GM19239 (cell line): Measurements from ENCODE around the gene APBA2.

Experiments used
- DNase-seq: peaks from one replicate; pipeline ENCODE4 v3.0.0; 2011; ENCODE audit warnings: low spot score; ENCODE audit not compliant: insufficient read length
- FAIRE-seq: peaks from 2 replicates; lab custom pipeline; 2011; peaks lifted over from hg19 to GRCh38; lab: Jason Lieb, UNC

Gene APBA2

DNA sequence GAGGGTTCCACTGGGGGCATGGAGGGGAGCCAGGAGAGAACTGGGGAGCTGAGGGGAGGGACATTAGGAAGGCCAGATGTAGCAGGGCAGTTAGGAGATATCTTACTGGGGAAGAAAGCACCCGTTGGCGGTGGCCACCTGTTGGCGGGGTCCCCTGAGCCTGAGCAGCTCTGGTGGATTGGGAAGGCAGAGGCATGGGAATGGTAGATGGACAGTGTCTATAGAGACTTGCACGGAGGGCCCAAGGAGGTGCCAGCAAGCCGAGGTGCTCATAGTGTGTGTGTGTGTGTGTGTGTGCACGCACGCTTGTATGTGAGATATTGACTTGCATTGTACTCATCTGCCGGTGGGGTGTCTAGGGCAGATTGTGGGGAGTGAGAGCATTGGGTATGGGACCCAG, 179.0 kb downstream of the APBA2 start:
- no peak for FAIRE-seq
- no peak for DNase-seq

DNA sequence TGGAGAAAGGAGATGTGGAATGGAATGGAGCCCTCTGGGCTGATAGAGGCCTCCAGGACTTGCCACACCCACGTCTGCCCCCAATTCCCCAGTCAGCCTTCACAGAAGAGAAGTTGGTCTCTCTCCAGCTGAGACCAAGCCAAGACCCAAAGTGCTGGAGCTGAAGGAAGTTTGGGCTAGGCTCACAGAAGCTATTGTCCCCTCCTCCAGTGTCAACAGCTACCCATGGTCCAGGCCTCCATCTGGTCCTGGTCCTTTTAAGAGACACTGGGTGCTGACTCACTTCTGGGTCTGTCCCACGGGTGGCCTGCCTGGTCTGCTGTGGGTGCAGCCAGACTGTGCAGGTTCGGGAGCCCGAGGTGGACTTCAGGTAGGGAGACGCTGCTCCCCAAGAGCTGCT, 179.8 kb downstream of the APBA2 start:
- DNase-seq (no peak), FAIRE-seq (no peak)

DNA sequence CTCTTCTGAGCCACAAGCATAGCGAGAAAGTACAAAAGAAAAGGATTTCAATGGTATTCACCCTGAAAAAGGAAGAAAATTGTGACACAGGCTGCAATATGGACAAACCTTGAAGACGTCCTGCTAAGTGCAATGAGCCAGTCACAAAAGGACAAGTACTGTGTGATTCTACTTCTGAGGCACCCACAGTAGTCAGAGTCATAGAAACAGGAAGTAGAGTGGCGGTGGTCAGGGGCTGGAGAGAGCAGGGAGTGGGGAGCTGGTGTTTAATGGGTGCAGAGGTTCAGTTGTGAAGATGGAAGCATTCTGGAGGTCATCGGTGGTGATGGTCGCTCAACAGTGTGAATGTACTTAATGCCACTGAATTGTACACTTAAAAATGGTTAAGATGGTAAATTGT, 180.5 kb downstream of the APBA2 start:
- FAIRE-seq (no peak), DNase-seq (no peak)

DNA sequence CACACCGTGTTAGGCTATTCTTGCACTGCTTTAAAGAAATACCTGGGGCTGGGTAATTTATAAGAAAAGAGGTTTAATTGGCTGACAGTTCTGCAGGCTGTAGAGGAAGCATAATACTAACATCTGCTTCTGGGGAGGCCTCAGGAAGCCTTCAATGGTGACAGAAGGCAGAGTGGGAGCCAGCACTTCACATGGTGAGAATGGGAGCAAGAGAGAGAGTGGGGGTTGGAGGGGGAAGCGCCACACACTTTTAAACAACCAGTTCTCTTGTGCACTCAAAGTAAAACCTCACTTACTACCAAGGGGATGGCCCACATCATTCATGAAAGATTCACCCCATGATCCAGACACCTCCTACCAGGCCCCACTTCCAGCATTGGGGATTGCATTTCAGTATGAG, 181.1 kb downstream of the APBA2 start:
- DNase-seq = no peak
- FAIRE-seq = no peak

DNA sequence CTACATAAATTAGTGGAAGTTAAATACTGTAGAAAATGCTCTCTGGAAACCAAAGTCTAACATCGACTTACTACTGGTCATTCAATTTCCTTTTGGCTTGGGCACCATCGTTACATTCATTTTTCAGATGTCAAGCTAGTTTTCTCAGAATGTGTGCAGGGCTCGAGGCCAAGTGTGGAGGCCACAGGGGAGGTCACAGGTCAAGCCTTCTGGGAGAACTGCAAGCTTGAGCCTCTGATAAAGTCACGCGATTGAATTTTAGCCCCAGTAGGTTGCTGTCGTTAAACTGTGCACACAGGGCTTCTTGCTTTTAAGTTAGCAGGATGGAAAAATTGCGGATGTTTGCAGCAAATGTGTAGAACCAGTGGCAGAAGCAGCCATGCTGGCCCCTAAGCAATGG, 182.2 kb downstream of the APBA2 start:
- DNase-seq (no peak), FAIRE-seq (no peak)

DNA sequence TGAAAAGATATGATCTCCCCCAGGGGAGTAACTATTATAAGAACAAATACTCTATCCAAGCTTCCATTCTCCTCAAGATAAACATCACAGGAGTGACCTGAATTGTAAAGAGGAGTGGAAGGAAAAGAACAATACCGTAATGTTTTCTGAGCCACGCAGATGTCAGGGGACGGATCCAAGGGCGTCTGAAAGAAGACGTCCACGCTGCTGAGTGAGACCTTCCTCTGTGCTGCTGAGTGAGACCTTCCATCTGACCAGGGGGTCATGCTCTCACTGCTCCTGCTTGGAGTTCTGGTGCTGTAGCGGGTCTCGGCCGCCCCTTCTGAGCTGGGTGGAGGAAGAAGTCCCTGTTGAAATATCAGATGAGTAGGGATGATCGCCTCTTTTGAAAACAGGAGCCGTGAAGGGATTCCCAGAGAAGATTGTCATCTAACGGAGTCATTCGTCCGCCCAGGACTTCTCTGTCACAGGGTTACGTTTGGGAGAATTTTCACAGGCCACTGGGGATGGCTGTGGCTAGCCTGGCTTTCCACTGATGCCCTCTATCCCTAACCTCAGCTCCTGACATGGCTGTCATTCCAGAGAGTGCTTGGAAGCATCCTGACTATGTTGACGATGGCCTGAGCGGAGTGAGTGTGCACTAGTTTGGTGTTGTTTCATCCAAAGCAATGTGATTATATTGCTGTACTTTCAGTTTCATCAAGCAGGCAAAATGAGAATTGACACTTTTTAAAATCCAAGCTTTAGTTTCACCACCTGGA, 184.9 kb downstream of the APBA2 start:
- no peak for FAIRE-seq
- no peak for DNase-seq

DNA sequence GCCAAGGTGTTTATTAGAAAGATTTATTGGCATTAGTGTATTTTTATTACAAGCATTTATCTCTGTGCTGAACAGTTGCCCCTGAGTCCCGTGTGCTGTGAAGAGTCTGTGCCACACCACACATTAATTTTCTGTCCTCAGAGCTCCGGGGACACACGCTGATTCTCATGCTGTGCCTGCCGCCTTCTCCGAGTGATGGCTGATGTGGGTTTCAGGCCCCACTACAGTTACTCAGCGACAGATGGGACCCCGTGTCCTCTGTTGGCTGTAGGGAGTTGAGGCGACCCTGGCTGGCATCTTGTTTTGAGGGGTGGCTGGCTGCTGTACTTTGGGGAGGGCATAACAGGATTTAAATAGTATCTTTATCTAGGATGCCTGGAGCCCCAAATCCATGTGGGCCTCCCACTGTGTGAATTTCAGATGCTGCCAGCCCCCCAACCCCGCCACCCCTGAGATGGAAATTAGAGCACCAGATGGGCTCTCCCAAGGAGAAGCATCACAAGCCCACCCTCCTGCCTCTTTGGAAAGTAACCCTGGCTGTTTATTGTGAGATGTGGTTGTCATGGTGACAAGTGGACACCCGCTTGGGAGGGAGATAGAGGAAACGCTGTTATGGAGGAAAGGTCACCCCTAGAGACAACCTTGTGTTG, 185.6 kb downstream of the APBA2 start:
- DNase-seq (no peak), FAIRE-seq (no peak)

DNA sequence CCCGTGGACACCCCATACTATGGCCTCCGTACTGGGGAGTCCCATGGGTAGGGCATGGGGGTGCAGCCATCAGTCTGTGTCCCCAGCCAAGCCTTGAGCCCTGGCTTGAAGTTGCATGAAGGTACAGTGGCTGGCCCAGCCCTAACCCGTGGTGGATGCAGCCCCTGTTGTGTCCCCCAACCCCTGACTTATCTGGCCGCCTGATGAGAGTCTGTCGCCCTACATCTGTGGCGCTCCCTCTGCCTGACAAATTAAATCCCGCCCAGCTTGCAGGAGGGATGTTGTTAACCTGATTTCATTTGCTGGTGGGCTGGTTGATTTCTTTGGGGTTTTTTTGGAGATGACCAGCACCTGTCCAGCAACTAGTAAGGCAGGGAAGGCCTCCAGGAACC, 186.1 kb downstream of the APBA2 start:
- no peak for DNase-seq

DNA sequence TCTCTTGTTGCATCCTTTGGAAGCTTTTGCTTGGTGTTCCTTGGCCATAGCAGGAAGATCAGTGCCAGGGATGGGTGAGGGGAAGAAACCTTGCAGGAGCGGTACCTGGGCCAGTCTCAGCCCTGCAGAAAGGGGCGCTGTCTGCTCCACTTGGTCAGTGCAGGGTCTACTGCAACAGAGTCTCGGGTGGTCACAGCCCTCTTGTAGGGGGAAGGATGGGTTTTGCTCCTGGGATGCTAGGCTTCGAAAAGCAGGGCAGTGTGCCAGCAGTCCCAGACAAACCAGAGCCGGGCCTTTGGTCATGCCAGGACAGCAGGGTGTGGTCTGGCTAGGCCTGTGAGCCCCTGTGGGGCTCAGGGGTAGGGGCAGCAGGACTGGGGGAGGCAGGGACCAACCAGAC, 186.7 kb downstream of the APBA2 start:
- DNase-seq (no peak), FAIRE-seq (no peak)

More for the DNA sequence above, 186.1 kb downstream of the APBA2 start:
- FAIRE-seq = no peak

DNA sequence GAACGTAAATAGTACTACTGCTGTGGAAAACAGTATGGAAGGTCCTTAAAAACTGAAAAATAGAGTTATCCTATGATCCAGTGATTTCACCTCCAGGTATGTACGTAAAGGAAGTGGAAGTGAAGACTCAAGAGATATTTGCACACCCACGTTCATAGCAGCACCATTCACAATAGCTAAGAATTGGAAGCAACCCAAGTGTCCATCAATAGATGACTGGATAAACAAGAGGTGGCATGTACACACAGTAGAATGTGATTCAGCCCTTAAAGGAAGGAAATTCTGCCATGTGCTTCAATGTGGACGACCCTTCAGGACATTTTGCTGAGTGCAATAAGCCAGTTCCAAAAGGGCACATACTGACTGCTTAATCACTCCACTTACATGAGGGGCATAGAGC, 188.3 kb downstream of the APBA2 start:
- DNase-seq = no peak
- no peak for FAIRE-seq

DNA sequence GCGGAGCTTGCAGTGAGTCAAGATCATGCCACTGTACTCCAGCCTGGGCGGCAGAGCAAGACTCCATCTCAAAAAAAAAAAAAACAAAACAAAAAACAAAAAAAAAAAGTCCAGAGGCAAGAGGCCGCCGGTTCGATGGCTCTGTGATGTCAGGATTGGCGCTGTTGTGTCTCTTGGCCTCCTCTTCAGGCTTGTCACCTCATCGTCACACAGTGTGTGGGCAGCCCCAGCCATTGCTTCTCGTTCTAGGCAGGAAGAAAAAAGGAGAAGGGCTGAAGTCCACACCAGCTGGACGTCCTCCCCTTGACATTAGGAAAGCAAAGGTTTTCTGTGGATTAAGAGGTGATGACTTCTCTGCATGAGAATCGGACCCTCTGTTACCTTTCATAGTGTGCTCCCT, 192.8 kb downstream of the APBA2 start:
- DNase-seq (no peak), FAIRE-seq (no peak)

DNA sequence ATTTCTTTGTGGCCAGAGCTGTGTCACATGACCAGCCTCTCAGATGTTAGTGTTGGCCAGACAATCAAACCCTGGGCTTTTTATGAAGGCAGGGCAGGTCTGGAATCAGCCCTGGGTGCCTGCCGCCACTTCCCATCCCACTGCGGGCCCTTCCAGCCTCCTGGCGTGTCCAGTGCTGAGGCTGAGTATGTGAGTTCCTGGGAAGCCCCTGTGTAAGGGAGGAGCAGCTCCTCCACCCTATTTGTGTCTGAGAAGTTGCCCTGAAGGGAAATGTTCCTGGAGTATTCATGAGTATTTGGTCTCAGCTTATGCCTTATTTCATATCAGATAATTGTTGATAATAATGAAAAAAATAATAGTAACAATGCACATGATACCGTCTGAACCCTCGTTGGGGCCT, 193.7 kb downstream of the APBA2 start:
- FAIRE-seq (no peak), DNase-seq (no peak)

DNA sequence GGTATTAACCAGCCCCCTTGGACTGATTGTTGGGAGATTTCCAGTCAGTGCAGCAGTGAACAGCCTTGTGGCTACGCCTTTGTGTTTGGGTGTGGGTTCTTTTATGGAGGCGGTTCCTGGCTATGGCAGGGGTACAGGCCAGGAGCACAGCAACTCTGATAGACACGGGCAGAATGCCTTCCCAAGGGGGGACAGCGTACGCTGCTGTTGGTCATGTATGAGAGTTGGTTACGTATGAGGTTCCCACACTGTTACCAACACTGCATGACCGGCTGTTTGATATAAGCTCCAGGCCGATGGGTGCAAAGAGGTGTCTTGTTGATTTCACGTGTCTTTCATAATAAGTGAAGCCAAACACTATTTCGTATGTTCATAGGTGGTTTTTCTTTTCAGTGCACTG, 196.0 kb downstream of the APBA2 start:
- DNase-seq (no peak), FAIRE-seq (no peak)

DNA sequence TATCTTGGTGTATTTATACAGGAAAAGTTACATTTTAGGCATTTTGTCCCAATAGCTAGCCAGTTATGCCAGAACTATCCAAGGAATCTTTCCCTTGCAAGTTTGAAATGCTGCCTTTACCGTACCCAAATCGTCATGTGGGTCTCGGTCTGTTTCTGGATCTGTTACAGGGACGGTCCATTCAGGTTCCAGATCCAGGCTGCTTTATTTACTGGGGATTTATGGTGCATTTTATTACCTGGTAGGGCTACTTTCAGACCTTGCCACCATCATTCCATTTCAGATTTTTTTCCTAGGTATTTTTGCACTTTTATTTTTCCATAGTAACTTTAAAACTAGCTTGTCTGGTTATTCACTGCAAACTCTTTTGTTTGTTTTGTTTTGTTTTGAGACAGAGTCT, 197.4 kb downstream of the APBA2 start:
- DNase-seq (no peak), FAIRE-seq (no peak)

DNA sequence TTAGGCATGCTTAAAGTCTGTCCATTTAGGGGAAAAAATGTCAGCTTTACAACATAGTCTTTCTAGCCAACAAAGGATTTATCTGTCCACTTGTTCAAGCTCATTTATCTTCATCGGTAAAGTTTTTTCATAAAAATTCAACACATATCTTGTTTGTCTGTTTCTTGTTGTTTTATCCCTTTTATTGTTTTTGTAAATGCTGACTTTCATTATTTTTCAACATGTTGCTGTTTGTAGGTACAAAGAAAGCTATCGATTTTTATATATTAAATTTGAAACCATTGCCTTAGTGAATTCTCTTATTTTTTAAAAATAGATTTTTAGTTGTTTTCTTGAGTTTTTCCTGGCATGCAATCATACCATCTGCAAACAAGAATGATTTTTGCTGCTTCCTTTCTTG, 198.1 kb downstream of the APBA2 start:
- FAIRE-seq (no peak), DNase-seq (no peak)

DNA sequence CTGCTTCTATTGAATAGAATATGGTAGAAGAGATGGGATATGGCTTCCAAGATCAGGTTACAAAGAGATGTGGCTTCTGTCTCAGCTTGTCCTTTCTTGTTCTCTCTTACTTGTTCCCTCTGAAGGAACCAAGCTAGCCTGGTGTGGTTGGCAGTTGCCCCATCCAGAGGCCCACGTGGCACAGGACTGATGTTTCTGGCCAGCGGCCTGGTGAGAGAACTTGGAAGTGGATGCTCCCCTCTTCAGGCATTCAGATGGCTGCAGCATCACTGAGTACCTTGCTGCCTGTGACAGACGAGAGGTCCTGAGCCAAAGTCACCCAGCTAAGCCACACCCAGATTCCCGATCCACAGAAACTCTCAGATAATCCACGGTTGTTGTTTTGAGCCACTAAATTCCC, 200.2 kb downstream of the APBA2 start:
- DNase-seq (no peak), FAIRE-seq (no peak)

DNA sequence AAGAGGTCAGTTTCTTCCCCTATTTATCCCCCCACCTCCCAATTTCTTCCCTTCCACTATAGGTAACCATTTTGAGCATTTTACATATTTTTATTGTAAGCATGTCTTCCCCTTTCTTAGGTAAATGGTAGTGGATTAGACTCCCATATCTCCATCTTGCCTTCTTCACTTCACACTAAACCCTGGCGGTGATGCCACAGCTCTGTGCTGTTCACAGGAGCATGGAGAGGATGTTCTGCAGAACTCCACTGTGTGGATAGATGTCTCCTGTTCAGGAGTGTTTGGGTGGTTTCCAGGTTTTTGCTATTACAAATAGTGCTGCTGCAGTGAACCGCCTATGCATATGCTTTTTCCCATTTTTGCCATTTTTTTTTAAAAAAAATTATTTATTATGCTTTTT, 201.1 kb downstream of the APBA2 start:
- FAIRE-seq = no peak
- DNase-seq = no peak

DNA sequence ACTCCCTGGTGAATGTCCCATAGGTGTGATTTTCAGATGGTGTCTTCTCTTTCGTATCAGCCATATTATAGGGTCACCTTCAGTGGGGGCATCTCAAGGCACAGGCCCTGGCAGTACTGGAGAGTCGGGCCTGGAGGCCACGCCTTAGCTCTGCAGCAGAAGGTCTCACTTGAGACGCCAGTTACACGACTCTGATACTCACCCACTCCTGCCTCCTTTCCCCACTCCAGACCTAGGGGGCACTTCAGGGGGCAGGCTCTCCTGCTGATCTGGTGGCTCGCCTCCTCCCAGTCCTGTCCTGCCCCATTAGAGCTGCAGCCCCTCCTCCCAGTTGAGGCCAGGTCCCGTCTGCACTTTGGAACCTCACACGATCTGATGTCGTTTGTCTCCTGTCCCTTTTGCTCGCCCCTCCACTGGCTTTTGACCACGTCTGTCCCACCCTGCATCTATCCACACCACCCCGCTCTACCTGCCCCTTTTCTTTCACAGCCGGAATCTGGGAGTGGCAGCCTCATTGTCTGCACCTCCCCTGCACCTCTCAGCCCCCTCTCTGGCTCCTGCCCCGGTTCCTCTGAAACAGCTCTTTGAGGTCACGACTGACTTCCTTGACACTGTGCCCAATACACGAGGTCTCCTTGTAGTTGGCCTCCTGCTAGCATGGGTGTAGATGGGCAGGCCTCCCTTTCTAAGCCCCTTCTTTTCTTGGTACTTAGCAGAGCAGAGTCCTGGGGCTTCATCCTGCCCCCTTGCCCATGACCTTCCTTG, 201.9 kb downstream of the APBA2 start:
- FAIRE-seq = no peak
- no peak for DNase-seq

DNA sequence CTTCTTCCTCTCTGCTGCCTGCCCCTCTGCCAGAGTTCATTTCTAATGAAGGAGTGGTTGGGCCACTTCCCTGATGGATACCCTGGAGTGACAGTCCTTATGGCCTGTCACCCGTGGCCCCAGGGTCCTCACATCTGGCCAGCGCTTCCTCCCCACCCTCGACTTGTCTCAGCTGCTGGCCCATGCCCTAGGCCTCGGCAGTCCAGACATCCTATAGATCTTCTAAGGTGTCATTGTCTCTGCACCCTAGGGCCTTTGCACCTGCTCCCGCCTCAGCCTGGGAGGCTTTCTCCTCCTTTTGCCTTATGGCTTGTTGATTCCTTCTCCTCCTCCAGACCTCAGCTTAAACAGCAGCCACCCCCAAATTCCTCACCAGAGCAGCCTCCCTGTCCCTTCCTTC, 202.9 kb downstream of the APBA2 start:
- no peak for FAIRE-seq

DNA sequence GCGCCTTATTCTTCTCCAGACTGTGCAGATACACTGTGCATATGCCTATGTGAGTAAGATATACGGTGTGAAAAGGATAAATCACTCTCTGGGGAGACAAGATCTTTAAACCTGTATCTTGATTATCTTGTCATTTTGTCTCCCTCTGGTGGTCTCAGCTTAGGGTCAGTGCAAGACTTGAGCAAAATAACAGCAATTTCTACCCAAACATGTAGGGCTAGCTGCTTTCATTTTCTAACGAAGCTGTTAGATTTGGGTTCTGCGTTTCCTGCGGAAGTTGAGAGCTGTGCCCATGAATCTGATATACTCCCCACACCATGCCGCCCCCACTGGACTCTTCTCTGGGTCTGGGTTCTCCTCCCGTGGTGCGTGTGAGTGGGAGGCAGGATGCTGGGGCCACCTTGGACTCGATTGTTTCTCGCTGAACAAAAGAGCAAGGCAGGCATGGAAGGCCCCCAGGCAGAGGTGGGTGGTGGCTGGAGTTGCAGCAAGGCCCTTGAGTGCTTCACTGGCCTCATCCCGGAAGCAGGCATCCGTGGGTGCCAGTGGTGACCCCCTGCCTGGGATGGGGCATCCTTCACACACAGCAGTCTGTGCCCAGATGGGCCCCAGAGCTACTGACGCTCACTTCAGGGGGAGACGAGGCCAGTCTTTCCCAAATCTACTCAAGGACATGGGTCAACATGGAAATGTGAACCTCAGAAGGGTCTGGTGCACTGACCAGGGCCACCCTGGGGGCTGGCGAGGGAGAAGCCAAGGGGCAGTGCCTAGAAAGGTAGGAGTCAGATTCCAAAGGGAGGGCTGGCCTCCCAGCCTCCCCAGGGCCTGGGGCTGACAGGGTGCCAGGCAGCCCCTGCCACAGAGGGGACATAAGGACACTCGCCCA, 204.2 kb downstream of the APBA2 start:
- no peak for DNase-seq
- FAIRE-seq = no peak

More for the DNA sequence above, 202.9 kb downstream of the APBA2 start:
- DNase-seq = no peak
